Heart right ventricle (tissue), 16 donors: ENCODE measurements around the gene INPP5A. TPM values are rescaled to one million over a fixed set of nuclear protein-coding genes. Genes with fewer than 3 reads are reported as not detected.
A peak's percentile ranks its signal among the peaks of the same experiment; 100 is the strongest.

Source experiments
- ATAC-seq, 8 donors: fragments of 200-7000 bp; cut with Tn5 transposase; one replicate each; pipeline ENCODE4 v1.9.1; 2020; ENCODE audit warnings: mild to moderate bottlenecking in 8 of 8, moderate library complexity in 8 of 8, moderate number of reproducible peaks in 1 of 8
- DNase-seq, 2 donors: peaks; one replicate each; pipeline ENCODE4 v3.0.0-alpha.2; 2020
- H3K27ac ChIP-seq, 10 donors: fragments of 200-600 bp; sonication (generic) in 2 of 10; one replicate each; pipeline versions ENCODE4 v1.5.0 to v1.8.0; 2020 to 2022; ENCODE audit warnings: mild to moderate bottlenecking in 3 of 10
- H3K27me3 ChIP-seq, 7 donors: fragments of 200-600 bp; one replicate each; pipeline ENCODE4 v1.8.0; 2021 to 2022; ENCODE audit warnings: mild to moderate bottlenecking in 2 of 7
- H3K36me3 ChIP-seq, 9 donors: fragments of 200-600 bp; sonication (generic) in 1 of 9; one replicate each; pipeline versions ENCODE4 v1.5.0 to v1.8.0; 2020 to 2022; ENCODE audit warnings: mild to moderate bottlenecking in 2 of 9
- H3K4me1 ChIP-seq, 9 donors: fragments of 200-600 bp; sonication (generic) in 1 of 9; one replicate each; pipeline versions ENCODE4 v1.5.0 to v1.8.0; 2020 to 2022; ENCODE audit warnings: mild to moderate bottlenecking in 4 of 9
- H3K4me3 ChIP-seq, 10 donors: fragments of 200-600 bp; sonication (generic) in 2 of 10; one replicate each; pipeline versions ENCODE4 v1.5.0 to v1.8.0; 2020 to 2022; ENCODE audit warnings: mild to moderate bottlenecking in 7 of 10, moderate library complexity in 2 of 10
- H3K9me3 ChIP-seq, 11 donors: fragments of 200-600 bp in 10 of 11; sonication (generic) in 2 of 11; one replicate each; pipeline versions ENCODE4 v1.5.0 to v1.8.0; 2013 to 2022; ENCODE audit warnings: mild to moderate bottlenecking in 2 of 11, control low read depth in 1 of 11, moderate library complexity in 1 of 11
- WGBS, 2 donors: extraction: QIAGEN DNeasy Blood & Tissue Kit; methylation state at CpG; one replicate each; pipeline ENCODE4 v1.1.7; 2013; ENCODE audit warnings: inconsistent platforms in 1 of 2; 5-methylcytosine and 5-hydroxymethylcytosine counted together
- intact Hi-C, 10 donors: fragments of 100-400 bp; cut with DNase I; formaldehyde crosslinking; loops; one replicate each; pipeline versions ENCODE4 v1.11.1 to v1.14.2; 2022
- polyA plus RNA-seq, 2 donors: library from polyadenylated mRNA; stranded (reverse); fragments of 200-250 nt; gene quantifications; one replicate each; pipeline ENCODE4 v1.2.3, GENCODE V29; 2013
- total RNA-seq, 10 donors: library from RNA; stranded (reverse); fragmentation: NEBNext Ultra II Directional in 3 of 10; extraction: Animal tissue kit (Norgen Biotek cat#: 25700) in 3 of 10; gene quantifications; one replicate each; pipeline versions ENCODE4 v1.2.1 to v1.2.4, GENCODE V29; 2021 to 2023
- TF ChIP-seq, protein P1 (sequence below), 9 donors: fragments of 200-600 bp; sonication (generic) in 2 of 9; IDR thresholded peaks; one replicate each; pipeline versions ENCODE4 v1.5.0 to v1.8.0; 2021 to 2022; ENCODE audit warnings: antibody characterized with exemption in 9 of 9, mild to moderate bottlenecking in 5 of 9, moderate library complexity in 1 of 9
- donor health status: Arrhythmogenic right ventricular cardiomyopathy.
- donor health status: ischemic (EF 13 %, LVEDD 7.1; RV severe dilation, severe dysfunction).
- donor health status: healthy with polysubstance abuse.
- donor health status: DM: no; HTN: yes; CAD: no.
- donor health status: DM: no; HTN: no; CAD: no.
- donor health status: ischemic (EF 25% LVEDD 6.9; RV normal size, moderate dysfunction).
- donor health status: ischemic (EF 25% LVEDD 5.7; RV mildly dilated, moderate dysfunction).
- donor health status: healthy.
- donor health status: DM: yes; HTN: yes; CAD: no.
- donor health status: Ischemic cardiomyopathy.
- donor health status: ischemic (EF 35%, LVEDD 5.7; RV mildly dilated, moderate dysfunction).
- donor health status: nonischemic (EF 11% LVEDD 7.7; RV severe dilation, severe dysfunction).
- donor health status: DM: yes; HTN: yes; CAD: no.
- donor health status: PGD.
- donor health status: ischemic (EF 29% LVEDD 5.4; RV normal size, mild dysfunction).
- donor health status: nonischemic (EF 23%, LVEDD 6.1; RV moderate dilation, normal function).

The INPP5A gene
- total and polyA plus RNA-seq, 12 donors, result 30.4 to 122 (median 106) TPM

- DNase-seq (peak in 1 of 2 donors; percentile 11), ATAC-seq (no peak)
- Histone ChIP-seq H3K36me3 (no peaks in the 10 kb centered on the region), H3K27ac (peak overlapping the region; percentile 3 to 99 (median 95)), H3K4me1 (peaks cover 53 to 99% (median 78%) of the 10 kb centered on the region in 9 donors), H3K9me3 (no peaks in the 10 kb centered on the region), H3K4me3 (no peak overlapping the region), H3K27me3 (no peaks in the 10 kb centered on the region)
- intact Hi-C loops, result loop anchor here in 8 of 10 donors (2.0 to 10.0 kb wide), 10 partner anchors 41 to 241 kb away; partner anchors contain the start of genes INPP5A (in 2 of the 8) and PWWP2B (in 2 of the 8)
- WGBS, 2 donors, result 69 to 70% methylated on average over 19 of the region's 19 CpGs
- TF ChIP-seq, protein P1, sequence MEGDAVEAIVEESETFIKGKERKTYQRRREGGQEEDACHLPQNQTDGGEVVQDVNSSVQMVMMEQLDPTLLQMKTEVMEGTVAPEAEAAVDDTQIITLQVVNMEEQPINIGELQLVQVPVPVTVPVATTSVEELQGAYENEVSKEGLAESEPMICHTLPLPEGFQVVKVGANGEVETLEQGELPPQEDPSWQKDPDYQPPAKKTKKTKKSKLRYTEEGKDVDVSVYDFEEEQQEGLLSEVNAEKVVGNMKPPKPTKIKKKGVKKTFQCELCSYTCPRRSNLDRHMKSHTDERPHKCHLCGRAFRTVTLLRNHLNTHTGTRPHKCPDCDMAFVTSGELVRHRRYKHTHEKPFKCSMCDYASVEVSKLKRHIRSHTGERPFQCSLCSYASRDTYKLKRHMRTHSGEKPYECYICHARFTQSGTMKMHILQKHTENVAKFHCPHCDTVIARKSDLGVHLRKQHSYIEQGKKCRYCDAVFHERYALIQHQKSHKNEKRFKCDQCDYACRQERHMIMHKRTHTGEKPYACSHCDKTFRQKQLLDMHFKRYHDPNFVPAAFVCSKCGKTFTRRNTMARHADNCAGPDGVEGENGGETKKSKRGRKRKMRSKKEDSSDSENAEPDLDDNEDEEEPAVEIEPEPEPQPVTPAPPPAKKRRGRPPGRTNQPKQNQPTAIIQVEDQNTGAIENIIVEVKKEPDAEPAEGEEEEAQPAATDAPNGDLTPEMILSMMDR (IDR thresholded peaks at IDR 0.05), result no peak
These were observed 95.5 kb downstream of the INPP5A start for GRCh38 chr10:132632851-132633684.

GRCh38 chr10:132634241-132634946 lies 96.8 kb downstream of the INPP5A start:
- DNase-seq (no peak), ATAC-seq (no peak)
- TF ChIP-seq, protein P1 (IDR thresholded peaks at IDR 0.05), result peak in 1 of 9 donors; percentile 13
- Histone ChIP-seq H3K9me3 (no peaks in the 10 kb centered on the region), H3K36me3 (no peaks in the 10 kb centered on the region), H3K27me3 (no peaks in the 10 kb centered on the region), H3K4me1 (peaks cover 43 to 98% (median 68%) of the 10 kb centered on the region in 9 donors), H3K27ac (peak overlapping the region in 3 of 10 donors; percentile 12 to 99 (median 96)), H3K4me3 (no peak overlapping the region)
- 93% methylated on average over 22 of the region's 22 CpGs for WGBS, 2 donors
- intact Hi-C loops, result loop anchor here in 8 of 10 donors (2.0 to 10.0 kb wide), 9 partner anchors 42 to 242 kb away; partner anchors contain the start of genes INPP5A (in 2 of the 8) and PWWP2B (in 2 of the 8)

DNA sequence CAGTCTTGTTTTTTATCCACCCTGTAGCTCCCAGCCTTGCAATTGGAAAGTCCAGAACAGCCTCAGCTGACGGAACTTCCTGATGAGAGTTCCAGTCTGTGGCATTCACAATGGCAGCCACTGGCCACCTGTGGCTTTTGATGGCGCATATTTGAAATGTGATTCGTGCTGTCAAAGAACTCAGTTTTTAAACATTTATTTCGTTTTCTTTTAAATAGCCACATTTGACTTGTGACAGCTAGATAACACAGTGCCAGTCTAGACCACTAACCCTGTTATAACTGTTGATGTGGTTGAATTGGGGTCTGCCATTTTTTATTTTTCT lies 97.3 kb downstream of the INPP5A start:
- Histone ChIP-seq H3K27ac (peak overlapping the region in 1 of 10 donors; percentile 12), H3K27me3 (no peaks in the 10 kb centered on the region), H3K4me3 (no peak overlapping the region), H3K36me3 (no peaks in the 10 kb centered on the region), H3K9me3 (no peaks in the 10 kb centered on the region), H3K4me1 (peaks cover 39 to 98% (median 63%) of the 10 kb centered on the region in 9 donors)
- no peak for DNase-seq
- 86 to 95% methylated on average over 4 of the region's 4 CpGs for WGBS, 2 donors
- TF ChIP-seq, protein P1 (IDR thresholded peaks at IDR 0.05), result no peak
- intact Hi-C loops, result loop anchor here in 9 of 10 donors (2.0 to 10.0 kb wide), 11 partner anchors 43 to 243 kb away; partner anchors contain the start of genes INPP5A (in 3 of the 9) and PWWP2B (in 3 of the 9)
- ATAC-seq, result no peak

- TF ChIP-seq, protein P1 (IDR thresholded peaks at IDR 0.05), result no peak
- H3K4me1 ChIP-seq, result peaks cover 30 to 85% (median 48%) of the 10 kb centered on the region in 9 donors
- WGBS, 2 donors, result 81 to 83% methylated on average over 9 of the region's 9 CpGs
- H3K9me3 ChIP-seq, result no peaks in the 10 kb centered on the region
- no peak overlapping the region for H3K4me3 ChIP-seq
- DNase-seq (peak in 1 of 2 donors; percentile 29), ATAC-seq (no peak)
- no peak overlapping the region for H3K27ac ChIP-seq
- intact Hi-C loops, result loop anchor here in 6 of 10 donors (2.0 to 10.0 kb wide), 8 partner anchors 99 to 244 kb away; partner anchors contain the start of genes PWWP2B (in 3 of the 6) and INPP5A (in 2 of the 6)
- H3K27me3 ChIP-seq, result no peaks in the 10 kb centered on the region
- H3K36me3 ChIP-seq, result no peaks in the 10 kb centered on the region
These were observed 98.8 kb downstream of the INPP5A start for GRCh38 chr10:132636358-132636757.
